Mesothelial cell of epicardium (in vitro differentiated cells): ENCODE data around the gene LRRFIP2. TPM values are rescaled to one million over a fixed set of nuclear protein-coding genes. Genes with fewer than 3 reads are reported as not detected.

Experiments
- DNase-seq, 2 experiments: peaks; one replicate each; pipeline ENCODE4 v3.0.0; 2021; ENCODE audit warnings: low spot score in 2 of 2; ENCODE audit not compliant: unreplicated experiment in 2 of 2
- H3K27ac Mint-ChIP-seq: 2 replicates; pipeline ENCODE4 v1.8.0; 2021; ENCODE audit warnings: mixed read lengths
- H3K27me3 Mint-ChIP-seq: 2 replicates; pipeline ENCODE4 v1.8.0; 2021; ENCODE audit warnings: low read depth, mixed read lengths
- H3K36me3 Mint-ChIP-seq: 2 replicates; pipeline ENCODE4 v1.8.0; 2021; ENCODE audit warnings: mixed read lengths
- H3K4me1 Mint-ChIP-seq: 2 replicates; pipeline ENCODE4 v1.8.0; 2021; ENCODE audit warnings: mixed read lengths
- H3K4me3 Mint-ChIP-seq: 2 replicates; pipeline ENCODE4 v1.8.0; 2021; ENCODE audit warnings: mild to moderate bottlenecking, moderate library complexity, mixed read lengths
- H3K9me3 Mint-ChIP-seq: 2 replicates; pipeline ENCODE4 v1.8.0; 2021; ENCODE audit warnings: mixed read lengths
- CTCF ChIP-seq: fragments of 200-600 bp; sonication (generic); IDR thresholded peaks from one replicate; pipeline ENCODE4 v1.5.0; 2021; ENCODE audit warnings: antibody characterized with exemption; ENCODE audit not compliant: unreplicated experiment
- total RNA-seq: library from RNA; stranded (reverse); gene quantifications from 3 replicates; pipeline ENCODE4 v1.2.1, GENCODE V29; 2021

The LRRFIP2 gene
- total RNA-seq, 1 donor from 2014 or later = 41.7 TPM

- TF ChIP-seq CTCF = no peak
- Mint-ChIP-seq H3K36me3 (no peaks in the 10 kb centered on the region), H3K27me3 (no peaks in the 10 kb centered on the region), H3K4me3 (no peak overlapping the region), H3K27ac (peak overlapping the region; percentile 35), H3K4me1 (peaks cover 38% of the 10 kb centered on the region), H3K9me3 (no peaks in the 10 kb centered on the region)
- DNase-seq = no peak
These were observed 3.9 kb downstream of the LRRFIP2 start for GRCh38 chr3:37170513-37170912.

GRCh38 chr3:37170060-37170459 is 4.3 kb downstream of the LRRFIP2 start:
- Mint-ChIP-seq H3K4me1 (peaks cover 34% of the 10 kb centered on the region), H3K9me3 (no peaks in the 10 kb centered on the region), H3K27ac (peak overlapping the region; percentile 35), H3K36me3 (no peaks in the 10 kb centered on the region), H3K4me3 (no peak overlapping the region), H3K27me3 (no peaks in the 10 kb centered on the region)
- TF ChIP-seq CTCF = no peak
- DNase-seq = no peak

- no peak overlapping the region for H3K27ac Mint-ChIP-seq
- no peak for TF ChIP-seq CTCF
- H3K9me3 Mint-ChIP-seq = no peaks in the 10 kb centered on the region
- H3K27me3 Mint-ChIP-seq = no peaks in the 10 kb centered on the region
- no peaks in the 10 kb centered on the region for H3K36me3 Mint-ChIP-seq
- H3K4me1 Mint-ChIP-seq = peaks cover 24% of the 10 kb centered on the region
- no peak overlapping the region for H3K4me3 Mint-ChIP-seq
- no peak for DNase-seq
These were observed 5.5 kb downstream of the LRRFIP2 start for GRCh38 chr3:37168896-37169295.

- Mint-ChIP-seq H3K27ac (no peak overlapping the region), H3K4me3 (no peak overlapping the region), H3K36me3 (peaks cover 20% of the 10 kb centered on the region), H3K9me3 (no peaks in the 10 kb centered on the region), H3K4me1 (no peaks in the 10 kb centered on the region), H3K27me3 (no peaks in the 10 kb centered on the region)
- TF ChIP-seq CTCF = no peak
- no peak for DNase-seq
These were observed 10.9 kb downstream of the LRRFIP2 start for GRCh38 chr3:37163262-37164015.

GRCh38 chr3:37162501-37163245 is 11.7 kb downstream of the LRRFIP2 start:
- H3K9me3 Mint-ChIP-seq = no peaks in the 10 kb centered on the region
- no peak for TF ChIP-seq CTCF
- H3K27me3 Mint-ChIP-seq = no peaks in the 10 kb centered on the region
- no peak overlapping the region for H3K27ac Mint-ChIP-seq
- H3K36me3 Mint-ChIP-seq = peaks cover 20% of the 10 kb centered on the region
- DNase-seq = no peak
- H3K4me3 Mint-ChIP-seq = no peak overlapping the region
- H3K4me1 Mint-ChIP-seq = no peaks in the 10 kb centered on the region
